ENCODE results near the gene LITAFD.

- no peak for TF ChIP-seq YY1 (IDR thresholded peaks at IDR 0.05; ENCODE audit: low read depth)
- no peak for TF ChIP-seq NFIC (IDR thresholded peaks at IDR 0.05)
- no peak for TF ChIP-seq CREB1 (IDR thresholded peaks at IDR 0.05; ENCODE audit: low read depth)
These were observed 34.5 kb downstream of the LITAFD start for GRCh38 chr16:8916541-8917225.

Measured in Ishikawa (cell line).